Neutrophil (primary cell): Measurements from ENCODE around the gene FAM180A.
"Not testable (repeated sequence)": the region's sequence is repeated elsewhere in the genome, so short reads cannot be mapped to it uniquely, and the experiment has no call there.

Experiments
- H3K27ac ChIP-seq: fragments of 200-600 bp; sonication (generic); 2 replicates; pipeline ENCODE4 v1.5.1; 2016; ENCODE audit warnings: mild to moderate bottlenecking, moderate library complexity
- H3K27me3 ChIP-seq: fragments of 200-600 bp; sonication (generic); 2 replicates; pipeline ENCODE4 v1.6.0; 2016; ENCODE audit warnings: mild to moderate bottlenecking
- H3K36me3 ChIP-seq: fragments of 200-600 bp; sonication (generic); 2 replicates; pipeline ENCODE4 v1.5.1; 2017
- H3K4me1 ChIP-seq, 2 experiments: fragments of 200-600 bp in 1 of 2; sonication (generic) in 1 of 2; 1 replicate in 1 of 2; 2 replicates in 1 of 2; pipeline versions ENCODE4 v1.5.1 to v1.6.1; 2013 to 2016; ENCODE audit warnings: low read depth in 1 of 2, low read length in 1 of 2, mild to moderate bottlenecking in 1 of 2, moderate library complexity in 1 of 2; ENCODE audit not compliant: control insufficient read depth in 1 of 2, insufficient read depth in 1 of 2
- H3K4me3 ChIP-seq, 2 experiments: fragments of 200-600 bp in 1 of 2; sonication (generic) in 1 of 2; 1 replicate in 1 of 2; 2 replicates in 1 of 2; pipeline ENCODE4 v1.5.1; 2013 to 2016; ENCODE audit warnings: low read depth in 1 of 2, low read length in 1 of 2, mild to moderate bottlenecking in 1 of 2, moderate library complexity in 1 of 2
- H3K9me3 ChIP-seq: fragments of 200-600 bp; sonication (generic); 2 replicates; pipeline ENCODE4 v1.5.1; 2016
- CTCF ChIP-seq: fragments of 200-600 bp; sonication (generic); IDR thresholded peaks from 2 replicates; pipeline ENCODE4 v1.5.1; 2016; ENCODE audit warnings: antibody characterized with exemption

Gene FAM180A

GRCh38 chr7:135704074-135704473, 44.5 kb downstream of the FAM180A start:
- no peak overlapping the region for H3K4me3 ChIP-seq
- H3K9me3 ChIP-seq, result no peaks in the 10 kb centered on the region
- peaks cover 11 to 13% of the 10 kb centered on the region in 2 experiments for H3K4me1 ChIP-seq
- H3K27ac ChIP-seq, result no peak overlapping the region
- no peaks in the 10 kb centered on the region for H3K36me3 ChIP-seq
- H3K27me3 ChIP-seq, result no peaks in the 10 kb centered on the region
- no peak for TF ChIP-seq CTCF

DNA sequence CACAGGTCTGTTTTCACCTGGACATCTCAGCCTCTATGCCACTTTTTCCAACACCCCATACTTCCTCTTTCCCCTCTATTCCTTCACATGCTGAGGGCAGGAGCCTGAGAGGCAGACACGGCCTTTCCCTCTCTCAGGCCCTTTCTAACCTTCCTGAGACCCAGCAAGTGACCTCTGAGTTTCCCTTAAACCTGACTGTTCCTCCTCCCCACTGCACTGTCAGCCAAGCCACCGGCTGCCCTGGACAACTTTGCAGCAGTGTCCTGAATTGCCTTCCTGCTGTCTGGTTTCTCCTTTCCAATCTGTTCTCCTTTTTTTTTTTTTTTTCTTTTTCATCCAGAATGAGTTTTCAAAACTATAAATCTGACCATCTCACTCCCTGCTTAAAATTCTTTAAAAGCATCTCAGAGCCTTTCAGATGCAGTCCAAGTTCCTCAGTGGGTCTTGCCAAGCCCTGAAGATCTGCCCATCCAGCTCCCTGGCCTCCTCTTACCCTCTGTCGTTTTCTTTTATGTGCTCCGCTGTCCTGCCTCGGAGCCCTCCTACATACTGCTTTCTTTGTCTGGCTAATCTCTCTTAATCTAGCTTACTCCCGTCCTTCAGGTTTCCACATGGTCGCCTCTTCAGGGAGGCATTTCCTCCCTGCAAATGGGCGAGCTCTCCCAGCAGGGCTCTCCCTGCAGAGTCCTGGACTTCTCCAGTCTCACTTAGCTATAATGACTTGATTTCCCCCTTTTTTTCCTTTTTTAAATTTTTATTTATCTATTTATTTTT, 51.1 kb downstream of the FAM180A start:
- no peaks in the 10 kb centered on the region for H3K9me3 ChIP-seq
- H3K36me3 ChIP-seq, result no peaks in the 10 kb centered on the region
- no peak overlapping the region for H3K4me3 ChIP-seq
- TF ChIP-seq CTCF, result no peak
- H3K27me3 ChIP-seq, result no peaks in the 10 kb centered on the region
- H3K27ac ChIP-seq, result no peak overlapping the region
- H3K4me1 ChIP-seq, result no peaks in the 10 kb centered on the region

DNA sequence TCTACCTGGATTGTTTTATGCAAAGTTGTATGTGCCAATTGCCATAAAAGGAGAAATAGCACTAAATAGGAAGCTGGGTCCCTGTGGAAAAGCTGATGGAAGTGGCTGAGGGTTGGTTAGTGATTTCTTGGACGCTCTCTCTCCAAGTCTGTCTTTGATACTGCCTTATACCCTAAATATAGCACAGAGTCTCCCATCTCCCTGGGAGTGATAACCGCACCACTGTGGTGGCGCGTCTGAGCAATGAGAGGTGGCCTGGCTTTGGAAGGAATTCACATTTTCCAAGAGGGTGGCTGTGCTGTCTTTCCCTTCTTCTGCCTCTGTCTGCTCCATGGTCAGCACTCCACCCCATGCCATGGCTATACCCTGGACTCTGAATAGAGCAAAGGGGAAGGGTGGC, 55.1 kb downstream of the FAM180A start:
- H3K9me3 ChIP-seq, result no peaks in the 10 kb centered on the region
- no peak overlapping the region for H3K27ac ChIP-seq
- H3K27me3 ChIP-seq, result no peaks in the 10 kb centered on the region
- peaks cover 7% of the 10 kb centered on the region for H3K36me3 ChIP-seq
- no peak overlapping the region for H3K4me3 ChIP-seq
- peaks cover 10 to 11% of the 10 kb centered on the region in 2 experiments for H3K4me1 ChIP-seq
- no peak for TF ChIP-seq CTCF

GRCh38 chr7:135692606-135693005, 56.0 kb downstream of the FAM180A start:
- H3K4me1 ChIP-seq, result peaks cover 10 to 11% of the 10 kb centered on the region in 2 experiments
- H3K27me3 ChIP-seq, H3K9me3 ChIP-seq, H3K36me3 ChIP-seq, H3K27ac ChIP-seq, H3K4me3 ChIP-seq: not testable (repeated sequence)

- peaks cover 10 to 11% of the 10 kb centered on the region in 2 experiments for H3K4me1 ChIP-seq
- no peaks in the 10 kb centered on the region for H3K9me3 ChIP-seq
- no peak overlapping the region for H3K27ac ChIP-seq
- TF ChIP-seq CTCF, result no peak
- no peak overlapping the region for H3K4me3 ChIP-seq
- H3K36me3 ChIP-seq, result peaks cover 7% of the 10 kb centered on the region
- H3K27me3 ChIP-seq, result no peaks in the 10 kb centered on the region
Measured at GRCh38 chr7:135692055-135692454, 56.6 kb downstream of the FAM180A start.

- no peak overlapping the region for H3K27ac ChIP-seq
Measured at GRCh38 chr7:135690566-135690965, 58.0 kb downstream of the FAM180A start.

More at GRCh38 chr7:135690566-135690965, 58.0 kb downstream of the FAM180A start:
- Histone ChIP-seq H3K9me3 (no peaks in the 10 kb centered on the region), H3K4me1 (peaks cover 10 to 11% of the 10 kb centered on the region in 2 experiments), H3K36me3 (peaks cover 10% of the 10 kb centered on the region), H3K27me3 (no peaks in the 10 kb centered on the region), H3K4me3 (no peak overlapping the region)
- no peak for TF ChIP-seq CTCF
